ENCODE data around the gene MYOM1.

MYOM1 gene

GRCh38 chr18:3219631-3220335 is at the start of gene MYOM1:
Gene MYOM1, minus strand, starts transcription at chr18:3219968. Its CDS starts 4,745 bp downstream, at chr18:3215223.
- Mint-ChIP-seq H3K27me3 (no peaks in the 10 kb centered on the region), H3K4me1 (peaks cover 4 to 8% of the 10 kb centered on the region in 2 donors), H3K36me3 (peaks cover 0 to 4% of the 10 kb centered on the region in 2 donors), H3K27ac (no peak within 1 kb of the TSS), H3K4me3 (no peak within 1 kb of the TSS), H3K9me3 (no peaks in the 10 kb centered on the region)
- ATAC-seq (replicated peaks) = no peak
- no peak for DNase-seq

- Mint-ChIP-seq H3K27ac (peak overlapping the region; percentile 25), H3K9me3 (no peaks in the 10 kb centered on the region), H3K4me1 (peaks cover 49 to 82% of the 10 kb centered on the region in 2 donors), H3K4me3 (peak overlapping the region in 1 of 2 donors; percentile 2), H3K36me3 (peaks cover 10 to 26% of the 10 kb centered on the region in 2 donors), H3K27me3 (no peaks in the 10 kb centered on the region)
- DNase-seq (no peak), ATAC-seq (replicated peaks) (no peak)
Observed at GRCh38 chr18:3269241-3269913, 49.6 kb upstream of the MYOM1 start.

DNA sequence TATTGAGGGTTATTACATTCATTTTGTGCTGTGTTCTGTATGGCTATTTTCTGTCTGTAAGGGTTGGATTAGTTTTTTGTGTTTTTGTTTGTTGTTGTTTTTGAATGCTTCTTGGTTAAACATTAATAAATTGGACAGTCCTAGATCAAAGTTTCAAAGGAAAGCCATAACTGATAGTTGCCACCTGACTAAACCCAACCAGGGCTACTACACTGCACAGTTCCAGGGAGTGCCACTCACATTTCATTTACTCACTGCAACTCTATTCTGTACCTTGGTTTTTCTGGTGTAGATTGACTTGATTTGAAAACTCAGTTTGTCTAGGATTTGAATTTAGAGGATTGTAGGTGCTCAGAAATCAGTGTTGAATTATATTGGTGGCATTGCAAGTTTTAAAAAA is 48.5 kb upstream of the MYOM1 start:
- H3K4me3 Mint-ChIP-seq = no peak overlapping the region
- peaks cover 58 to 91% of the 10 kb centered on the region in 2 donors for H3K4me1 Mint-ChIP-seq
- ATAC-seq (replicated peaks) (no peak), DNase-seq (no peak)
- H3K36me3 Mint-ChIP-seq = peaks cover 4 to 20% of the 10 kb centered on the region in 2 donors
- H3K27ac Mint-ChIP-seq = no peak overlapping the region
- no peaks in the 10 kb centered on the region for H3K9me3 Mint-ChIP-seq
- H3K27me3 Mint-ChIP-seq = no peaks in the 10 kb centered on the region

- H3K4me1 Mint-ChIP-seq = peaks cover 60 to 82% of the 10 kb centered on the region in 2 donors
- H3K36me3 Mint-ChIP-seq = peaks cover 0 to 19% of the 10 kb centered on the region in 2 donors
- no peak for DNase-seq
- peak overlapping the region in 1 of 2 donors; percentile 40 for H3K4me3 Mint-ChIP-seq
- no peak for ATAC-seq (replicated peaks)
- H3K27ac Mint-ChIP-seq = peak overlapping the region; percentile 72
- H3K9me3 Mint-ChIP-seq = no peaks in the 10 kb centered on the region
- H3K27me3 Mint-ChIP-seq = no peaks in the 10 kb centered on the region
Observed at GRCh38 chr18:3266062-3266608, 46.4 kb upstream of the MYOM1 start.

DNA sequence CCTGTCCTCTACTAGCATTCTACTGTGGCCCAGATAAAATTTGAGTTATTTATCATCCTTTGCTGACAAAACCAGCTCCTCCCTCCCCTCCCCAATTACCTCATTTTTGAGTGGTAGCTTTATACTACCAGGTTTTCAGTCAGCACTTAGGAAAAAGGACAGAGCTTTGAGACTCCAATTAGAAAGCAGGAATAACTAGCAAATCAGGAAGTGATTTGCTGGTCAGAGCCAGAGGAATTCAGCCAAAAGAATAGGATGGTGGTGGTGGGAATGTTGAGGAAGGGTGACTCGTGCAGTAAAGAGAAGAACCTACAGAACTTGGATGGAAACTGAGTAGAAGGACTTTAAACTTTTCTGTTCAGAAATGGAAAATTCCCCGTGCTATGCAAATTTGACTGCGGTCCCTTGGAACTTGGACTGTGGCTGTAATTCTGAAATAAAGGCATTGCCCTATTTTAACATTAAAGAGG is 45.8 kb upstream of the MYOM1 start:
- no peak for DNase-seq
- peaks cover 61 to 81% of the 10 kb centered on the region in 2 donors for H3K4me1 Mint-ChIP-seq
- peak overlapping the region in 1 of 2 donors; percentile 8 for H3K4me3 Mint-ChIP-seq
- no peaks in the 10 kb centered on the region for H3K27me3 Mint-ChIP-seq
- no peaks in the 10 kb centered on the region for H3K9me3 Mint-ChIP-seq
- no peak overlapping the region for H3K27ac Mint-ChIP-seq
- H3K36me3 Mint-ChIP-seq = peaks cover 0 to 19% of the 10 kb centered on the region in 2 donors
- no peak for ATAC-seq (replicated peaks)

DNA sequence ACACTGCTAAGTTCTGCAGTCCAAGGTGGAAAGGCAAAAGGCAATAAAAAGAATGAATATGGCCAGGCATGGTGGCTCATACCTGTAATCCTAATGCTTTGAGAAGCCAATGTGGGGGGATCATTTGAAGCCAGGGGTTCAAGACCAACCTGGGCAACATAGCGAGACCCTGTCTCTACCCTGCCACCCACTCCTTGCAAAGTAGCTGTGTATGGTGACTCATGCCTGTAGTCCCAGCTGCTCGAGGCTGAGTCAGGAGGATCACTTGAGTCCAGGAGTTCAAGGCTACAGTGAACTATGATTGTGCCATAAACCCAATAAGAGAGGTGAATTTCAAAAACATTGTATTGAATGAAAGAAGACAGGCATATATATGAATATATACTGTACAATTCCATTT is 44.6 kb upstream of the MYOM1 start:
- ATAC-seq (replicated peaks) = no peak
- Mint-ChIP-seq H3K4me1 (peaks cover 58 to 81% of the 10 kb centered on the region in 2 donors), H3K9me3 (no peaks in the 10 kb centered on the region), H3K27me3 (no peaks in the 10 kb centered on the region), H3K36me3 (peaks cover 3 to 18% of the 10 kb centered on the region in 2 donors), H3K4me3 (no peak overlapping the region), H3K27ac (no peak overlapping the region)
- no peak for DNase-seq

- Mint-ChIP-seq H3K27ac (peak overlapping the region; percentile 81), H3K4me3 (peak overlapping the region; percentile 88 to 94), H3K36me3 (peaks cover 6 to 18% of the 10 kb centered on the region in 2 donors), H3K27me3 (no peaks in the 10 kb centered on the region), H3K4me1 (peaks cover 53 to 76% of the 10 kb centered on the region in 2 donors), H3K9me3 (no peaks in the 10 kb centered on the region)
- ATAC-seq (replicated peaks) = no peak
- DNase-seq = no peak
Observed at GRCh38 chr18:3263132-3263700, 43.4 kb upstream of the MYOM1 start.

GRCh38 chr18:3262234-3263131 is 42.7 kb upstream of the MYOM1 start:
- ATAC-seq (replicated peaks) = peak; percentile 33 to 42
- Mint-ChIP-seq H3K27ac (peak overlapping the region; percentile 99), H3K36me3 (peaks cover 12 to 25% of the 10 kb centered on the region in 2 donors), H3K4me3 (peak overlapping the region; percentile 88 to 94), H3K9me3 (no peaks in the 10 kb centered on the region), H3K27me3 (no peaks in the 10 kb centered on the region), H3K4me1 (peaks cover 52 to 79% of the 10 kb centered on the region in 2 donors)
- peak; percentile 15 for DNase-seq

DNA sequence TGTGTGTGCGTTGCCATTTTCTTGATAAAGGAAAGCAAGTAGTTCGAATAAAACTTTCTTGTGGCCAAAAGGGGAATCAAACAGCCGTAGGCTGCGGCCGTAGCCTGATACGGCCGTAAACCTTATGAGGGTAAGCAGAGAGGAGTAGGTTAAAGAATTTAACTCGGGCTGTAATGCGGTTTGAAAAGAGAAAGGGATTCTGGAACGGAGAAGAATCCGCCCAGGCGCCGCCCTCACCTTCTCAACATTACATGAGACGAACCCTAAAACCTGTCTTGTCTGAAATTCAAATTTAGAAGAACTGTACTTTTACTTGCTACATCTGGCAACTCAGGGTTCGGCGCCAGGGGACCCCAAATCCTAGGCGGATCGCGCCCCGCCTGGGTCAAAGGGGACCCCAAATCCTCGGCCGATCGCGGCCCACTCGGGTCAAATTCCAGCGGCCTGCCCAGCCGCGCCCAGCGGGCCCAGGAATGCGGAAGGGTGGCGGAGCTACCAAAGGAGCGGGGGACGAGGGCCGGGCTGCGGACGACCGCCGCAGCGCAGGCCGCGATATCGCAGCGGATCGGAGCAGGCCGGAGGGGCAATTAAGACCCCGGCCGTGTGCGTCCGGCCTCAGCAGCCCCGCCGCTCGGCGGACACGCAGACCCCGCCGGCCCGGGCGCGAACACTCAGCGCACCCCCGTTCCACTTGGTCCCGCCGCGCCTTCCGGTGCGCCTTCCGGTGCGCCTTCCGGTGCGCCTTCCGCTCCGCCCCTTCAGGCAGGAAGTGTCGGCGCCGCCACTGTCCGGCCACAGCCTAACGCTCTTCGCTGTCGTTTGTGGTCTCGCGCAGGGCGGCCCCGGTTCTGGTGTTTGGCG is 41.8 kb upstream of the MYOM1 start, which contains the start of gene MYL12B:
Gene MYL12B (plus strand): TSS at position 761 of the 861 bp plus-strand sequence. CDS start 10,766 bp downstream, outside the sequence.
- DNase-seq (peak; percentile 68), ATAC-seq (replicated peaks) (peak; percentile 87 to 89)
- Mint-ChIP-seq H3K27ac (peak within 1 kb of the TSS; percentile 99), H3K9me3 (no peaks in the 10 kb centered on the region), H3K4me3 (peak within 1 kb of the TSS; percentile 88 to 94), H3K27me3 (no peaks in the 10 kb centered on the region), H3K36me3 (peaks cover 12 to 32% of the 10 kb centered on the region in 2 donors), H3K4me1 (peaks cover 53 to 79% of the 10 kb centered on the region in 2 donors)

DNA sequence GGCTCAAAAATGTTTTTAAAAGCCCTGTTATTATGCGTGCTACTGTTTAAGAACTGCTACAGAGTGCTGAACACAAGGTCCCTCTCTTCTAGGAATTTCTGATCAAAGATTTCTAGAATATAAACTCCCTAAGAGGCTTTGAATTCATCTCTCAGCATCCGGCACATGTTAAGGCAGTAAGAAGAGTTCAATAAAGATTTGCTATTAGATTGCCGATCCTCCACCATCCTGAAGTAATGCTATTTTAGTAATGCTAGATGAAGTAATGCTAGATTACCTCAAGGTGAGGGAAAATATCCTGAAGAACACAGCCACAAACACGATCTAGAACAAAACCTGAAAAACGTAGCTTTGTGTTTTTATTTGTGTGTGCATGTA is 41.2 kb upstream of the MYOM1 start:
- Mint-ChIP-seq H3K4me1 (peaks cover 51 to 79% of the 10 kb centered on the region in 2 donors), H3K36me3 (peaks cover 14 to 33% of the 10 kb centered on the region in 2 donors), H3K27me3 (no peaks in the 10 kb centered on the region), H3K9me3 (no peaks in the 10 kb centered on the region), H3K27ac (peak overlapping the region; percentile 99), H3K4me3 (peak overlapping the region; percentile 88 to 94)
- no peak for DNase-seq
- no peak for ATAC-seq (replicated peaks)

- H3K27ac Mint-ChIP-seq = peak overlapping the region; percentile 27
- H3K4me1 Mint-ChIP-seq = peaks cover 35 to 73% of the 10 kb centered on the region in 2 donors
- ATAC-seq (replicated peaks) (no peak), DNase-seq (no peak)
- H3K27me3 Mint-ChIP-seq = no peaks in the 10 kb centered on the region
- peaks cover 36 to 53% of the 10 kb centered on the region in 2 donors for H3K36me3 Mint-ChIP-seq
- no peaks in the 10 kb centered on the region for H3K9me3 Mint-ChIP-seq
- H3K4me3 Mint-ChIP-seq = no peak overlapping the region
Observed at GRCh38 chr18:3257627-3258120, 37.9 kb upstream of the MYOM1 start.

- Mint-ChIP-seq H3K27ac (peak overlapping the region; percentile 77), H3K36me3 (peaks cover 36 to 52% of the 10 kb centered on the region in 2 donors), H3K9me3 (no peaks in the 10 kb centered on the region), H3K4me1 (peaks cover 34 to 74% of the 10 kb centered on the region in 2 donors), H3K27me3 (no peaks in the 10 kb centered on the region), H3K4me3 (peak overlapping the region in 1 of 2 donors; percentile 29)
- no peak for DNase-seq
- peak in 1 of 2 donors; percentile 24 for ATAC-seq (replicated peaks)
Observed at GRCh38 chr18:3256693-3257626, 37.2 kb upstream of the MYOM1 start.
